ENCODE measurements around the gene ARHGAP42. TPM values are rescaled to one million over a fixed set of nuclear protein-coding genes. Genes with fewer than 3 reads are reported as not detected.
A peak's percentile ranks its signal among the peaks of the same experiment; 100 is the strongest.

The ARHGAP42 gene
- total and polyA plus RNA-seq, 11 donors, result 3.8 to 12.4 (median 8.6) TPM

DNA sequence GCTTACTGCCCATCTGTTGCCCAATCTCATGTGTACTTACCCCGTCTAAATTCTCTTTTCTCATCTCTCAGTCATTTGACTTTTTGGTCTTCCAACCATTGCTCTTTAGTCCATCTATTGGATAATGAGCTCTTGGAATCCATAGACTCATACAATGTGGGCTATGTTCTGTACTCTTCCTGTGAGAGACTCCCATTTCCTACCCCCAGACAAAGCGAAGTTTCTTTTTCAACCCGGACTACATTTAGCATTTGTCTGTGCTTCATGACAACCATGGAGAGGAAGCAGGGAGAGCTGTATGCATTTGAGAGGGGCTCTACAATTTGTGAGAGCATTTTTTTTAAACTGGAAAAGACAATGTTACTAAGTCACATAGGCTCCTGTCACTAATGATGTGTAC, 4.0 kb upstream of the ARHGAP42 start:
- intact Hi-C loops (cut with DNase I), result loop anchor here (2.0 to 10.0 kb wide), 10 partner anchors 51 to 250 kb away; no protein-coding TSS in a partner anchor
- Histone ChIP-seq H3K9me3 (no peaks in the 10 kb centered on the region), H3K27ac (peak overlapping the region in 2 of 12 donors; percentile 1 to 19), H3K36me3 (no peaks in the 10 kb centered on the region), H3K4me1 (peaks cover 0 to 26% (median 9%) of the 10 kb centered on the region in 12 donors), H3K27me3 (peaks cover 0 to 7% (median 0%) of the 10 kb centered on the region in 9 donors), H3K4me3 (no peak overlapping the region)
- ATAC-seq, result no peak
- TF ChIP-seq, protein P1, sequence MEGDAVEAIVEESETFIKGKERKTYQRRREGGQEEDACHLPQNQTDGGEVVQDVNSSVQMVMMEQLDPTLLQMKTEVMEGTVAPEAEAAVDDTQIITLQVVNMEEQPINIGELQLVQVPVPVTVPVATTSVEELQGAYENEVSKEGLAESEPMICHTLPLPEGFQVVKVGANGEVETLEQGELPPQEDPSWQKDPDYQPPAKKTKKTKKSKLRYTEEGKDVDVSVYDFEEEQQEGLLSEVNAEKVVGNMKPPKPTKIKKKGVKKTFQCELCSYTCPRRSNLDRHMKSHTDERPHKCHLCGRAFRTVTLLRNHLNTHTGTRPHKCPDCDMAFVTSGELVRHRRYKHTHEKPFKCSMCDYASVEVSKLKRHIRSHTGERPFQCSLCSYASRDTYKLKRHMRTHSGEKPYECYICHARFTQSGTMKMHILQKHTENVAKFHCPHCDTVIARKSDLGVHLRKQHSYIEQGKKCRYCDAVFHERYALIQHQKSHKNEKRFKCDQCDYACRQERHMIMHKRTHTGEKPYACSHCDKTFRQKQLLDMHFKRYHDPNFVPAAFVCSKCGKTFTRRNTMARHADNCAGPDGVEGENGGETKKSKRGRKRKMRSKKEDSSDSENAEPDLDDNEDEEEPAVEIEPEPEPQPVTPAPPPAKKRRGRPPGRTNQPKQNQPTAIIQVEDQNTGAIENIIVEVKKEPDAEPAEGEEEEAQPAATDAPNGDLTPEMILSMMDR (IDR thresholded peaks at IDR 0.05), result no peak
- TF ChIP-seq POLR2A (IDR thresholded peaks at IDR 0.05), result no peak
- DNase-seq, result no peak
- WGBS, 4 donors, result 50 to 71% (median 58%) methylated on average over 3 of the region's 3 CpGs

DNA sequence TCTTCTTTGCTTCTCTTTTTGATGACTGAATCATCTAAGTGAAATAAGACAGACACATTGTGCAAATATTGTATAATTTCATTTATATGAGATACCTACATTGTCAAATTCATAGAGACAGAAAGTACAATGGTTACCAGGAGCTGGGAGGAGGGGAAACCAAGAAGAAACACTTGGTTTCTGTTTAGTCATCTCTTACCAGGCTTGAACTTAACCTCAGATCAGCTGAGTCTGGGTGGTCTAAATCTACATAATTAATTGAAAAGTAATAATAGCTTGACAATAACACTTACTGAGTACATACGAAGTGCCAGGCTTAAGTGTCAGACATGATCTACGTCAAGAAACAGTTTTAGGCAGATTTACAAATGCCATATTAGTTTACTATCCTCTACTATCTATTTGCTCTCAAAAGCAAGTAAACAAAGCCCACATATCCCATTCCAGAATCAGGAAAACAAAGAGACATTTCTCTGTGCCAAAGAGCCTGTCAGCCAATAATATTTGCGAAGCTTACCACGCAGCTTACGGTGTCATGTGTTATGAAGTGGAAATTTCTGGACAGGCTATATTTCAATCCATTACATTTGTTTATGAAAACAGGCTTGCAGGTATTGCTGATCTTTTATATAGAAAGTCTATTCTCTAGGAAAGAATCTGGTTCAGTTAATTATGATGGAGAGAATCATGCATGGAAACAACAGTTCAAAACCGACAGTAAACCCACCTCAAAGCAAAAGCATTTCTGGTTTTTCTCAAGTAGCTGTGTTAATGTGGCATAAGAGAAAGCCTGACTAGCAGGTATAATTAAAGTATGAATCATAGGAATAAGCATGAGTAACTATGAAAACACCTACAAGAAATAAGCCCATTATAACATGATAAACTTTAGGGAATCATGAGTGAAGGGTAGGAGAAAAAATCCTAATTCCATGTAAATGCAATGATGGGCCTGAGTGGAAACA, 2.7 kb upstream of the ARHGAP42 start:
- intact Hi-C loops (cut with DNase I), result loop anchor here (2.0 to 10.0 kb wide), 13 partner anchors 38 to 248 kb away; no protein-coding TSS in a partner anchor
- peak overlapping the region in 5 of 12 donors; percentile 11 to 47 (median 29) for H3K27ac ChIP-seq
- peaks cover 0 to 34% (median 12%) of the 10 kb centered on the region in 12 donors for H3K4me1 ChIP-seq
- no peaks in the 10 kb centered on the region for H3K36me3 ChIP-seq
- TF ChIP-seq POLR2A (IDR thresholded peaks at IDR 0.05), result no peak
- TF ChIP-seq, protein P1 (IDR thresholded peaks at IDR 0.05), result no peak
- ATAC-seq (no peak), DNase-seq (no peak)
- no peak overlapping the region for H3K4me3 ChIP-seq
- H3K27me3 ChIP-seq, result peaks cover 0 to 7% (median 0%) of the 10 kb centered on the region in 9 donors
- 61 to 71% (median 65%) methylated on average over 6 of the region's 6 CpGs for WGBS, 4 donors
- H3K9me3 ChIP-seq, result no peaks in the 10 kb centered on the region

DNA sequence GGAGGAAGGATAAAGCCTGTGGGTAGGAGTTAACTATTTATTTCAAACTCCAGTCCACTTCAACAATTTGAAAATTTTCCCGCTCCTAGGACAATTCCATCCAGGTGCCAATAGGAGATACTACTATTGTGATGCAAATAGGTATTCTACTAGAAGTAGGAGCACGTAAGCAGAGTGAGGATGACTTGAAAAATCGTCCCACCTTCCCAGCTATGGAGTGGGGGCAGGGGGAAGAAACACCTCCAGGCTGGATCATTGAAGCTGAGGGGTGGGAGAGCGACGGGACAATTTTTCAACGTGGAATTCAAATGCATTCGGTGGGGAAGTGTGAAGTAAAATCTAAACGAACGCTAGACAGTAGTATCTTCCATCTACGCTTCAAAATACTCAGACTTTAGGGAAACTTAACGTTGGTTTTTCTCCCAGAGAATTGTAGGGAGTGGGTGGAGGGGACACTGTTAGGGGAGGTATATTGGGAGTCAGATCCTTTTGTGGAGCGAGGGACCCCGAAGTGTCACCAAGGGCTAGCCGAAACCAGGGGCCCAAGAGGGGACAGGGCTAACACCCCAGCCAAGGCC, 523 bp upstream of the ARHGAP42 start:
- Histone ChIP-seq H3K9me3 (no peaks in the 10 kb centered on the region), H3K27ac (peak overlapping the region; percentile 69 to 89 (median 82)), H3K4me3 (peak overlapping the region; percentile 62 to 87 (median 74)), H3K36me3 (no peaks in the 10 kb centered on the region), H3K27me3 (peaks cover 0 to 7% (median 0%) of the 10 kb centered on the region in 9 donors), H3K4me1 (peaks cover 0 to 37% (median 13%) of the 10 kb centered on the region in 12 donors)
- TF ChIP-seq POLR2A (IDR thresholded peaks at IDR 0.05), result no peak
- TF ChIP-seq, protein P1 (IDR thresholded peaks at IDR 0.05), result no peak
- DNase-seq (no peak), ATAC-seq (no peak)
- intact Hi-C loops (cut with DNase I), result loop anchor here in 8 of 10 donors (2.0 to 10.0 kb wide), 11 partner anchors 36 to 246 kb away; no protein-coding TSS in a partner anchor
- 48 to 53% (median 51%) methylated on average over 14 of the region's 14 CpGs for WGBS, 4 donors
